Measurements from ENCODE around the gene TSEN15.

TSEN15 gene

DNA sequence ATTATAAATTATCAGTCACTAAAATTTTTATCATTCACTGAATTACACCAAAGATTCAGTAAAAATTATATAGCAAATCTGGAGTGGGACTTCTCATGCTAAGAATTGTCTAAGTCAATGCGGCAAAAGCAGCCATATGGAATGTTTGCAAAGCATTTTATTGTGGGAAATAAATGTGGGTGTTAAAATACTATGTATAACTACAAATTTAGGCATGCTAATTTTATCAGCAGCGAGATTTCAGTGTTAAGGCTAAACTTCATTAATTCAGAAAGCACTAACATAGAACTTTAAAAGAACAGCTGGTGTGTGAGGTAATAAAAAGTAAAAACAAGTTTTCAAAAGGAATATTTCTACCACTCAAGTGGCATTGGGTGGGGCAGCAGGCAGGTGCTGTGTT, 35.4 kb upstream of the TSEN15 start:
- FAIRE-seq (no peak), DNase-seq (ENCODE audit: insufficient read length, low spot score) (no peak)
- TF ChIP-seq, protein P1, sequence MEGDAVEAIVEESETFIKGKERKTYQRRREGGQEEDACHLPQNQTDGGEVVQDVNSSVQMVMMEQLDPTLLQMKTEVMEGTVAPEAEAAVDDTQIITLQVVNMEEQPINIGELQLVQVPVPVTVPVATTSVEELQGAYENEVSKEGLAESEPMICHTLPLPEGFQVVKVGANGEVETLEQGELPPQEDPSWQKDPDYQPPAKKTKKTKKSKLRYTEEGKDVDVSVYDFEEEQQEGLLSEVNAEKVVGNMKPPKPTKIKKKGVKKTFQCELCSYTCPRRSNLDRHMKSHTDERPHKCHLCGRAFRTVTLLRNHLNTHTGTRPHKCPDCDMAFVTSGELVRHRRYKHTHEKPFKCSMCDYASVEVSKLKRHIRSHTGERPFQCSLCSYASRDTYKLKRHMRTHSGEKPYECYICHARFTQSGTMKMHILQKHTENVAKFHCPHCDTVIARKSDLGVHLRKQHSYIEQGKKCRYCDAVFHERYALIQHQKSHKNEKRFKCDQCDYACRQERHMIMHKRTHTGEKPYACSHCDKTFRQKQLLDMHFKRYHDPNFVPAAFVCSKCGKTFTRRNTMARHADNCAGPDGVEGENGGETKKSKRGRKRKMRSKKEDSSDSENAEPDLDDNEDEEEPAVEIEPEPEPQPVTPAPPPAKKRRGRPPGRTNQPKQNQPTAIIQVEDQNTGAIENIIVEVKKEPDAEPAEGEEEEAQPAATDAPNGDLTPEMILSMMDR (IDR thresholded peaks at IDR 0.05; ENCODE audit: insufficient read depth, missing control alignments) = no peak

DNA sequence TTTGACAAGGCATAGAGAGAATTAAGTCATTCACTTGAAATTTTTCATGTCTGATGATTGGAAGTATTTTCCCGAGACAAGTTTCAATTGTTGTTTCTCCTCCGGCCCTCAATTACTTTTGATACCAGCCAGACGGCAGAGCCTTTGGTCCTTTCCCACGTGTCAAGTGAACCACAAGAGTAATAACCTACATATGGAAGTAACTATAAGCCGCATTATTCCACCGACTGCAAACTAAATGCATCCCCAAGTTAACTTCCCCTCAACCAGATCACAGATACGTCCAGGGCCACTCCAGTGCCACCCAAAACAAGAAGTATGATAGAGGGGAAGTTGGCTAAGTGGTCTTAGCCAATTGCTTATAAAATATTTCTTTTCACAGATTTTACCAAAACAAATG, 34.2 kb upstream of the TSEN15 start:
- FAIRE-seq (no peak), DNase-seq (ENCODE audit: insufficient read length, low spot score) (no peak)
- TF ChIP-seq, protein P1 (IDR thresholded peaks at IDR 0.05; ENCODE audit: insufficient read depth, missing control alignments) = no peak

DNA sequence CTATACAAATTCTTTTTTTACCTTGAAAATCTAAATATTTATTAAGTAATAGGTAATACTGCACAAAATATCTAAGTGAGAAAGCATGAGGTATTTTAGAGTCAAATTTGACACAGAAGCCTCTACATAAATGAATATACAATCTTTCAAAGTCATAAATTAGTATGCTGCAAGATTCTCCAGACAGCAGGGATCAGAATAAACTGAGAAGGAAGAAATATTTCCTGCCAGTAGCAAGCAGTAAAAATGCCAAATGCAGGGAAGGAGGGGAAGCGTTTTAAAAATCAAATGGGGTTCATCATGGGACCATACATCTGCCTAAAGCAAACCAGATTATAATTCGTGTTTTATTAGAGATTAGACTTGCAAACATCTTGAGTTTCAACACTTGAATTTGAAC, 32.9 kb upstream of the TSEN15 start:
- FAIRE-seq (no peak), DNase-seq (ENCODE audit: insufficient read length, low spot score) (no peak)
- TF ChIP-seq, protein P1 (IDR thresholded peaks at IDR 0.05; ENCODE audit: insufficient read depth, missing control alignments) = no peak

DNA sequence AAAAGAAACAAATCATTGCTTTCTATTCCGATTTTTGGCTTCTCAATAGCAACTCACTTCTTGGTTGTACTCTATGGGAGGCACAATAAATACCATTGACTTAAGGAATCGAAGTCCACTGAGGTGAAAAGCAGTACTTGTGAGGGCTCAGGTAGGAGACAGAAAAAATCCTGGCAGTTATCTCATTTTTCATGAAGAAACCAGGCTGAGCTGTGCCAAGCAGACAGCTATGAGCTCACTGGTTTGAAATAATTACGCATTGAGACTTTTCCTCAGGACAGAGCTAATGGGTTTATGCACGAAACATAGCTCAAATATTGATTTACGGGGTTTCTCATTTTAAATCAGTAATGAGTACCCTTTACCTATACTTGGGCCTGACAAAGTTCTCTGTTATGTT, 32.5 kb upstream of the TSEN15 start:
- TF ChIP-seq, protein P1 (IDR thresholded peaks at IDR 0.05; ENCODE audit: insufficient read depth, missing control alignments) = no peak
- DNase-seq (ENCODE audit: insufficient read length, low spot score) = no peak
- no peak for FAIRE-seq

DNA sequence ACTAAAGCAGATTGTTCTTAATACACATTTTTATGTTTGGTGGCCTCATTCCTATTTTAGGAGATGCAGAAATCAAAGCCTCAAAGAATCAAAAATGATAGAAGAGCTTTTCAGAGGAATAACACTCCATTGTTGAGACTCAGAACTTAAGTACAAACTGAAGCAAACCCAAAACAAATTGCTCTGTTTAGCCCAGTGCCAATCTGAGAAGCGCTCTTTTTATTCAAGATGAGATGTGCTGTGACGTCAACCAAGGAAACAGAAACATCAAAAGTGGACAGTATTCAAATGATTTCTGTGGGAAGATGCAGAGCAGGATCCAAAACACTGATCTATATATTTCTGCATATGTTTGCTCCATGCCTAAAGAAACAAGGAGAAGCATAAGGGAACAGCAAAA, 32.0 kb upstream of the TSEN15 start:
- FAIRE-seq = no peak
- TF ChIP-seq, protein P1 (IDR thresholded peaks at IDR 0.05; ENCODE audit: insufficient read depth, missing control alignments) = no peak
- DNase-seq (ENCODE audit: insufficient read length, low spot score) = no peak

DNA sequence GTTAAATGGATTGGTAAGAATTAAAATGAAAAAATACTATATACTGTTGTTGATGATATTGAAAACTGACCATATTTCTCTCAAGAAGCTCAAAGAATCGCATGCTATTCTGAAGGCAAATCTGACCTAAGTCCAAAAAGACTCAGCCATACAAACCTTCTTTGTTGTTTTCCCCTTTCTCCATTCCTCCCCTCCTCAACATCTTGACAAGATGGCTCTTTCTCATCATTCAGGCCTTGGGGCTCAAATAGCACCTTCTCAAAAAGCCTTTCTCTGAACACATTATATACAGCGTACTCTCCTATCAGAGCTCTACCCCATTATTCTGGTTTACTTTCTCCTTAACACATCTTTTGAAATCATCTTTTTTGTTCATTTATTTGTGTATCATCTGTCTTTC, 31.2 kb upstream of the TSEN15 start:
- DNase-seq (ENCODE audit: insufficient read length, low spot score) (no peak), FAIRE-seq (no peak)
- TF ChIP-seq, protein P1 (IDR thresholded peaks at IDR 0.05; ENCODE audit: insufficient read depth, missing control alignments) = no peak

DNA sequence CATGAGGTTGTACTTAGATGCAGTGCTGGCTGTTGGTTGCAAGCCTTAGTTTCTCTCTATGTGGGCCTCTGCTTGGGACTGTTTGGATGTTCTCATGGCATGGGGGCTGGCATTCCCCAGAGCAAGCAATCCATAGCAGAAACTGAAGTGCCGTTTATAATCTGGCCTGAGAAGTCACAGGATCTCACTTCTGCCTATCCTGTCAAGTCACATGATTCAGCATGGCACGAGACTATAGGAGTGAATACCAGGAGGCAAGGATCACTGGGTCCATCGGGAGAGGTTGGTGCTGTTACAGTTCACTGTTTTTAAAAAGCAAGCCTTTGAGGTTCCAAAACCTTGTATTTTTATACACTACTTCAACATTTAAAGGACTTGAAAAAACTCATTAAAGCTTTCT, 30.7 kb upstream of the TSEN15 start:
- FAIRE-seq = no peak
- TF ChIP-seq, protein P1 (IDR thresholded peaks at IDR 0.05; ENCODE audit: insufficient read depth, missing control alignments) = no peak
- DNase-seq (ENCODE audit: insufficient read length, low spot score) = no peak

Measured in D721Med (cell line).